ENCODE results near the gene MORN4.
"Not testable (repeated sequence)": the region's sequence is repeated elsewhere in the genome, so short reads cannot be mapped to it uniquely, and the experiment has no call there.

The MORN4 gene

DNA sequence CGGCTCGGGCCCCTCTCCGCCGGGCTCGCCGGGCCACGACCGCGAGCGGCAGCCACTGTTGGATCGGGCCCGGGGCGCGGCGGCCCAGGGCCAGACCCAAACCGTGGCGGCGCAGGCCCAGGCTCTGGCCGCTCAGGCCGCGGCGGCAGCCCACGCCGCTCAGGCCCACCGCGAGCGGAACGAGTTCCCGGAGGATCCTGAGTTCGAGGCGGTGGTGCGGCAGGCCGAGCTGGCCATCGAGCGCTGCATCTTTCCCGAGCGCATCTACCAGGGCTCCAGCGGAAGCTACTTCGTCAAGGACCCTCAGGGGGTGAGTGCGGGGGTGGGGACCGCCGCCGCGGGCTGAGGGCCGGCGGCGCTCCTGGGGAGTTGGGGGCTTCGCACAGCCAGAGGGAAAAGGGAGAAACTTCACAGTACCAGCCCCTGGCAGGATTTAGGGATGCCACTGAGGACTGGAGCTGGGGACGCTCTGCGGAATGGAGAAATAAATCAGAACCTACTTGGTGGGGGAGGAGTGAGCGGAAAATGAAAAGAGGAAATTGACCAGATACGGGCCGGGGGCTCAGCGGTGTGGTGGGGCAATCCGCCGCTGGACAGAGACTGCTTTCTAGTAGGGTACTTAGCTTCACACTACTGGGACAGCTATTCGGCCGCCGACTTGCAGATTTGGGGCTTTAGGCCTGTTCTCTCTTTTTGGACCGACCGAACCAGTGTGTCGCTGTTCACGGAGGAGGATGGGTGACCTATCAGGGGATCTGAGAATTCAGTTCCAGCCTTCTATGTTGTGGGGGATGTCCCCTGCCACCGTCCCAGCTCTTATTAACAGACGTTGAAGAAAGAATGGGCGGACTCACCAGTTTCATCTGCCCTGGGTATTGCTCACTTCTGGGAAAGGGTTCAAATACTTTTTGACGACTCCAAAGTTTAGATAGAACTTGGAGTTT lies 7.8 kb upstream of the MORN4 start:
- no peak for DNase-seq (ENCODE audit: low read depth, low spot score)

DNA sequence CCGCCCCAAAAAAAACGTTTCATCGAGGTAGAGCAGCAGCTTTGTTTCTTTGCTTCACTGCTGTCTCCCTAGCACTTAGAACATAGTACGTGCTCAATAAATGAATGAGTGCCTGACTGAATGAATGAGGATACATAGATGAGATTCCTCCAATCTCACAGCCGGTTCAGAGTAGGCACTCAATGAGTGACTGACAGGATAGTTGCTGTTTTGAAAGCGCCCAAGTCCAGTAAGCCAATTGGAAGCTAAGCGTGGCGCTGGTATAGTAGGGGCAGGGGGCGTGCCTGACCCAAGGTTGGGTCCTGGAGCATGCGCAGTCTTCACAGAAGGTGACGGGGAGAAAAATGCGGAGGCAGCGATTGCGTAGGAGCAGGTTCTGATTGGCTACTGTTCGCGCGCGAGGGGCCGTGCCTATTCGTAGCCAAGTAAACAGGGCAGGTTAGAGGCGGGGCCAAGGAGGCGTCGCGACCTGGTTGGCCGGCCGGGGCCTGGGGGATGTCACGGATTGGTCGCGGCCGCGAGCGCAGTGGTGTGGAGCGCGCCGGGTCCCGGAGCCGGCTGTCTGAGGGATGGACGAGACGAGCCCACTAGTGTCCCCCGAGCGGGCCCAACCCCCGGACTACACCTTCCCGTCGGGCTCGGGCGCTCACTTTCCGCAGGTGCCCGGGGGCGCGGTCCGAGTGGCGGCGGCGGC lies 7.0 kb upstream of the MORN4 start, which contains the start of gene PI4K2A:
Gene PI4K2A (plus strand): TSS at position 498 of the 694 bp plus-strand sequence. CDS start 72 bp downstream, at position 570.
- DNase-seq (ENCODE audit: low read depth, low spot score), result peak; percentile 95

DNA sequence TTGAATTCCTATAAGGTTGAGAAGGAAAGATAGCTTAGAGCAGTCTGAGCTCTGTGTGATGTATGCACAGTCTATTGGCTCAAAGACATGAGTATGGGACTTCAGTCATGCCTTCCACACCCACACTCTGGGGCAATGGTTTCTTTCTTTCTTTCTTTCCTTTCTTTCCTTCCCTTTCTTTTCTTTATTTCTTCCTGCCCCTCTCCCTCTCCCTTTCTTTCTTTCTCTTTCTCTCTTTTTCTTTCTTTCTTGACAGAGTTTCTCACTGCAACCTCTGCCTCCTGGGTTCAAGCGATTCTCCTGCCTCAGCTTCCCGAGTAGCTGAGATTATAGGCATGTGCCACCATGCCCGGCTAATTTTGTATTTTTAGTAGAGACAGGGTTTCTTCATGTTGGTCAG lies 5.8 kb upstream of the MORN4 start:
- not testable (repeated sequence) for DNase-seq (ENCODE audit: low read depth, low spot score)

DNA sequence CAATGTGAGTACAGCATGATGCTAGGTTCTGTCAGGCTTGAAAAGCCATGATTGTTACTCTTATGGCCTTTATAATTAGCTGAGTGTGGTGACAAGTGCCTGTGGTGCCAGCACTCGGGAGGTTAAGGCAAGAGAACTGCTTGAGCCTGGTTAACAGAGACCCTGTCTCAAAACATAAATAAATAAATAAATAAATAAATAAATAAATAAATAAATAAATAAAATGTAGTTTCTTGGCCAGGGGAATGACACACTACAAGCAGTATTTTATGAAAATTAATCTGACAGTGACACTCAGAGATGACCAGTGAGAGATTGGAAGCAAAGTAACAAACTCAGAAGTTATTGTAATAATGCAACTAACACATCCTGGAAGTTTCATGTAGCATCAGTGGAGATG lies 2.3 kb upstream of the MORN4 start:
- no peak for DNase-seq (ENCODE audit: low read depth, low spot score)

DNA sequence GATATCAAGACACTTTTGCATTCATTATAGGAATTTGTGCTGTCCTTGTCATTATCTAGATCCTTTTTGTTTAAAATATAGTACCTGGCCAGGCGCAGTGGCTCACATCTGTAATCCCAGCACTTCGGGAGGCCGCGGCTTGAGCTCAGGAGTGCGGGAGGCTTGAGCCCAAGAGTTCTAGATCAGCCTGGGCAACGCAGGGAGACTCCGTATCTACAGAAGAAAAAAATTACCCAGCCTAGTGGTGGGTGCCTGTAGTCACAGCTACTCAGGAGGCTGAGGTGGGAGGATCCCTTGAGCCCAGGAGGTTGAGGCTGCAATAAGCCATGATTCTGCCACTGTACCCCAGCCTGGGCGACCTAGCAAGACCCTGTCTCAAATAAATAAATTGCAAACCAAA lies 621 bp upstream of the MORN4 start:
- DNase-seq (ENCODE audit: low read depth, low spot score), result no peak

DNA sequence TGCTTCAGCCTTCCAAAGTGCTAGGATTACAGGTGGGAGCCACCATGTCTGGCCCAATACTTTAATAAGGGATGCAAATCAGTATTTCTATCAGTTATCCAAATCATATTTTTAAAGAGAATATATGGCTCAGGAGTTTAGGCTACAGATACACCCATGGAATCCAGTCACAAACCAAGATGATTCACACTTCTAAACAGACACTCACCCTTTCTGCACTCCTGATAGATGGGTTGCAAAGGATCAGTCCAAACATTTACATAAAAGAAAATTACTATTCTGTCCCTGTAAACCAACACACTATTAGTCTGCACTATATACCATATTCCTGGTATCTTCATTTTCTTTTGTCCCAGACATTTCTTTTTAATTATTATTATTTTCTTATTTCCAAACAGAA lies 2.2 kb downstream of the MORN4 start:
- DNase-seq (ENCODE audit: low read depth, low spot score), result no peak

DNA sequence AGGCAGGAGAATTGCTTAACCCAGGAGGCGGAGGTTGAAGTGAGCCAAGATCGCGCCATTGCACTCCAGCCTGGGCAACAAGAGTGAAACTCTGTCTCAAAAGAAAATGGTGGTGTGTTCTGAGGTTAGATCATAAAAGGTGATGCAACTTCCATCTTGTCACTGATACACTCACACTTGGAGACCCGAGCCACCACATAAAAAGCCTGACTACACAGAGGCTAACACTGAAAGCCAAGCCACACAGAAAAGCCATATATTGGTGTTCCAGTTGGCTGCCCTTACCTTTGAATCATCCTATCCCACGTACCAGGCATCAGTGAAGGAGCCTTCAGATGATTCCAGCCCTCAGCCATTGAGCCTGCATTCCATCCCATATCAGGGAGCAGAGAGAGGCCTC lies 4.0 kb downstream of the MORN4 start:
- no peak for DNase-seq (ENCODE audit: low read depth, low spot score)

DNA sequence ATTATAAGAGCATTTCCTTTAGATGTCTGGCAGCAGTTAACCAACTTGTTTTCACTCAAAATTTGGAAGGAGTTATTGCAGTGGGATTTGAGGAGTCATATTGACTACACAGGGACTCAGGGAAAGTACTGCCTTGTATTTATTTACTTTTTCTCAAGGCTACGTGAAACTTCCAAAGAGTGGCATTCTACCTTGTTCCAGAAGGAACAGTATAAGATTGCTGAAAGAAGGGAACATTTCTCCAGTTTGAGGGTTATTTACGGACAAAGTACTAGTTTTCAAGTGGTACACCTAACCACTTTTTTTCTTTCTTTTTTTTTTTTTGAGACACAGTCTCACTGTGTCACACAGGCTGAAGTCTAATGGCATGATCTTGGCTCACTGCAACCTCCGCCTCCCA lies 5.1 kb downstream of the MORN4 start:
- DNase-seq (ENCODE audit: low read depth, low spot score), result no peak

DNA sequence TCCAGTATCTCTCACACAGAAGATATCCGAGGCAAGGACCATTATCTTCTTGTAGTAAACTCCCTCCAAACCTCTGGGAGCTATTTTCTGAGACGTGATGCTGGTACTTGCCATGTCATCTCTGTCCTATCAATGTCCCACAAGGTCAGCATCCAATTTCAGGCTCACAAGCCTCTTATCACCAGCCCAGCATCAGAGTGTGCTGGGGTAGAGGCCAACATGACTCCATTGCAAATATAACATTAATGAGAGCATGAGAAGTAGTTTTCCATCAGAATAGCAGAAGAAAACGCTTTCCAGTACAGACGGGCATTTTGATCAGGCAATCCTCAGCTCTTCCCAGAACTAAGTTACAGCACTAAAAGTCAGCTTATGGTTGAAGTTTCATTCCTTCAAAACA lies 5.6 kb downstream of the MORN4 start:
- DNase-seq (ENCODE audit: low read depth, low spot score), result no peak

DNA sequence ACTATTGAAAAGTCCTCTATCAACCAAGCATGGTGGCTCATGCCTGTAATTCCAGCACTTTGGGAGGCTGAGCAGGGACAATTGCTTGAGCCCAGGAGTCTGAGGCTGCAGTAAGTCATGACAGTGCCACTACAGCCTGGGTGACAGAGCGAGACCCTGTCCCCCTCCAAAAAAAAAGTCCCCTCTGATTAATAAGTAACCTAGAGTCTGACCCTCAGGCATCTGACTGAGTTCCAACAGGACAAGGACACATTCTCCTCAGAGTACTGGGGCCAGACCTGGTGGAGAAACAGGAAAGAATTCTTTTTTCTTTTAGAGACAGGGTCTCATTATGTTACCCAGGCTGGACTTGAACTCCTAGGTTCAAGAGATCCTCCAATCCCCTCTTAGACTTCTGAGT lies 10.0 kb downstream of the MORN4 start:
- DNase-seq (ENCODE audit: low read depth, low spot score), result no peak

DNA sequence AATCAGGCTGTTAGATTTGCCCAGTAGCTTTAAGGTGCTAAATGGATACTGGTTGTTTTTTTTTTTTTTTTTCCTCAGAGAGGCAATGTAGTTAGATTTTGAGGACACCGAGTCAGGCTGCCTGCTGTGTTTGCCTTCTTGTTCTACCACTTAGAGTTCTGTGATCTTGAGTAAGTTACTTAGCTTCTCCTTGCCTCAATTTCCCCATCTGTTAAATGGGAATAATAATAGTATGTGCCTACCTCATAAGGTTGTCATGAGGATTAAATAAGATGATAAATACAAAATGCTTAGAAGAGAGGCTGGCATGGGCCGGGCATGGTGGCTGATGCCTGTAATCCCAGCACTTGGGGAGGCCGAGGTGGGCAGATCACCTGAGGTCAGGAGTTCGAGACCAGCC lies 14.6 kb downstream of the MORN4 start:
- DNase-seq (ENCODE audit: low read depth, low spot score), result no peak

DNA sequence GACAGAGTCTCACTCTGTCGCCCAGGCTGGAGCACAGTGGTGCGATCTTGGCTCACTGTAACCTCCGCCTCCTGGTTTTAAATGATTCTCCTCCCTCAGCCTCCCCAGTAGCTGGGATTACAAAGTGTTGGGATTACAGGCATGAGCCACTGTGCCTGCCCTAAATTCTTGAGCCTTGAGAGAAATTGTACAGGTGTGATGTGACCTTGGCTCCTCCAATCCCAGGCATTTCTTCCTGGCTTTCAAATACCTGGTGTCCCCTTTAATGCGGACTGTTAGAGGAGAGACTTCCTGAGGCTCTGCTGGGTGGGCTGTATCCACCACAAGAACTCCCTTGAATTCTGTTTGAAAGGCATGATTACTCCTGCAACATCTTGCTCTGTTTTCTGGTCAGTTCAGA lies 15.0 kb downstream of the MORN4 start:
- DNase-seq (ENCODE audit: low read depth, low spot score), result no peak

DNA sequence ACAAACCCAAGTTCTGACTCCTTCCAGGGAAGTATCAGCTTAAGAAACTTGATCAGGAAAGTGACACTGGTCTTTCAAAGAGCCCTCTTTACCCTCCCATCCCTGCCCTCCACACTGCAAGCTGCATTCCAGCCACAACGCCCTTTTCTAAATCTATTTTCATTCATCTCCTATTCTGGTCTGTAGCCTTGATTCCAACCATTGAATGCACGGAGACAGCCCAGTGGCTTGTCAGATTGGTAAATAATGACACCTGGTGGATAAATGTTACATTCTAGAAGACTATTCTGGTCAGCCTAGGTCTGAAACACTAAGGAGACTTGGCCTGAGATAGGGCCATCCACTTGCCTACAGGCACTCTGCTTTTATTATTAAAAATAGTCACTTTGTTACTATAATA lies 20.9 kb downstream of the MORN4 start:
- DNase-seq (ENCODE audit: low read depth, low spot score), result peak; percentile 25

DNA sequence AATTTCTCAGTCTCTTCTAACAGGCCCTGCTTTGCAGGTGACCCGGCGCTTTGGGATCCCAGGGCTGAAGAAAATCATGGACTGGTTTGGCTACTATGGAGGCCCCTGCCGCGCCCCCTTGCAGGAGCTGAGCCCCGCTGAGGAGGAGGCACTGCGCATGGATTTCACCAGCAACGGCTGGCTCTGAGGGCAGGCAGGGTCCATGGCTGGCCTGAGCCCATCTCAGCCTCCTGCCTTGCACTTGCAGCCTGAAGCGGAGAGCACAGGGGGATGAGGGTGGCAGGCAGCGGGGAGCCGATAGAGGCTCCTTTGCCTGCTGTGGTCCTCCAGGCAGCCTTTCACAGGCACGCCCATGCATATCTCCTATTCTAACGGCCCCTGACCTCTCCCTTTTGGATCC lies 21.8 kb downstream of the MORN4 start:
- DNase-seq (ENCODE audit: low read depth, low spot score), result no peak

DNA sequence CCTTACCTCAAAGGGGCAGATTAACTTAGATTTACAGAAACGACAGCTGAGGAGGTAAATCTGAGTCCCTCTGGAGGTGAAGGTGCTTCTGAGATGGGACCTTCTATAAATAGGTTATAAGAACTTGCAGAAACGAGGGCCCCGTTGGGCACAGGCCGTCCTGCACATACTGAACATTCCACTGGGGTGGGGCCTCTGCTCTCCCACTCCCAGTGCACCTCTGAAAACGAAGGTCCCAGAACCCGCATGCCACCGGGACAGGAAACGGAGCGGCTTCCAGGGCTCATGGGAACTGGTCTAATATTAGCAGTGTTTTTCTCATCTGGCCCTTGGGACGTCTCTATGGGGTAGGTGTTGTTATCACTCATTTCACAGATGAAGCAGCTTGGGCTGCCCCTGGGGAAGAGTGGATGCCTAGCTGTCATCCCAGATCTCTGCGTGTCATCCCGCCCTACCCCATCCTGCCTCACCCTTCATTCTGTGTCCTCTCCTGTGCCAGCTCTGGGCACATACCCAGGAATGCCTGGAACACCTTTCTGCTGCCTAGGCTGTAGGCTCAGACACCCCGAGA lies 24.2 kb downstream of the MORN4 start:
- DNase-seq (ENCODE audit: low read depth, low spot score), result no peak

DNA sequence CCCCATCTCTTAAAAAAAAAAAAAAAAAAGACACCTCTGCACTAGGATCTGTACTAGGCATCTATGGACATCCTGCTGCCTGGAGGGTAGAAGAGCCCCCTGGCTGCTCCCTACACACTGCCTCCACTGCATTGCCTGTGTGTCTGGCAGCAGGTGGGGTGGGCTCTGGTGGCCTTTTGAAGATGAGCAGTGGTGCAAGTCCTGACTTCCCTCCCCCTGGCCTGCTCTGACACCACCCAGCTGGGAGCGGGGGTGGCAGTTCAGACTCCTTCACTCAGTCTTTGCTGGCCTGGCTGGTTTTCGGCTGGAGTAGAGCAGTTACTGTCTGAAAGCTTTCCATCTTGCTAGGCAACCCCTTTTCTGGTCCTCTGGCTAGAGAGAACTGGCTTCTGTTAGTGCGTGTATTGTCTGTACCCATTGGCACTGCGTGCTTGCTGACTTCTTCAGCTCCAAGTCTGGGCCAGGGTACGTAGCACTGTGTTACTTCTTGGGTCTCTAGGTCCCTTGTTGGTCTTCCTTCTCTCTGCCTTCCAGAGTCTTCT lies 26.1 kb downstream of the MORN4 start:
- no peak for DNase-seq (ENCODE audit: low read depth, low spot score)

DNA sequence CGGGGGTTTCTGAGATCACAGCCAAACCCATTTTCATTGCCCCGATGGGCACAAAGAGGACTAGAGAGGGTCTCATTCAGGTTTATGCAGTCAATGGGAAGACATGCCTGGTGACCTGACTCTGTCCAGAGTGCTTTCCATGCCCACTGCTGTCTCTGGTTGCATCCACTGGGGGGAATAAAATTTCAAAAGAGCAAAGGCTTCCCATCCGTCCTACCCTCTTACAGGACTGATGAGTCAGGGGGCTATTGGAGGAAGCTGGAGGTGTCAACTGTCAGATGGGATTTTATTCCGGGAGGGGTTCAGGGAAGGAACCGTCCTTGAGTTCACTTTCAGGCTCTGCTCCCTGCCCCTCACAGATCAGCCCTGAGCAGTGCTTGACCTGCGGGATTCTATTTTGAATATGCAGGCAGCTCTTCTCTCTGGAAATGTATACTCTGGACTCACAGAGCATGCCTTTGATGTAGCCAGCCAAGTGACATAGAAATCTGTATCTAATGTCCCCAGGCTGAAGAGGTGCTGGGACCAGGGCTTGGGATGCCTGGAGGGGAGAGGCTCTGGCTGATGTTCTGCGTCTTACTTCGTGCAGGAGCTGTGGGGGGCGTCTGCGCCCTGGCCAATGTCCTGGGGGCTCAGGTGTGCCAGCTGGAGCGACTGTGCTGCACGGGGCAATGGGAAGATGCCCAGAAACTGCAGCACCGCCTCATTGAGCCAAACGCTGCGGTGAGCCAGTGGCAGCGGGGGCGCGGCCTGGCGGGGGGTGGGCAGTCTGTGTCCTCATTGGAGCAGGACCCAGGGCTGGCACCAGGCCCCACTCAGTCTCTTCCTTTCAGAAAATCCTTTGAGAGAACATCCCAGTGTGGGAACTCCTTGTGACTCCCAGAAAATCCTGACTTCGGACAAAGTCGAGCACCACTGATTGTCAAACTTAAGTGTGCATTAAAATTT lies 31.8 kb downstream of the MORN4 start:
- DNase-seq (ENCODE audit: low read depth, low spot score), result no peak

DNA sequence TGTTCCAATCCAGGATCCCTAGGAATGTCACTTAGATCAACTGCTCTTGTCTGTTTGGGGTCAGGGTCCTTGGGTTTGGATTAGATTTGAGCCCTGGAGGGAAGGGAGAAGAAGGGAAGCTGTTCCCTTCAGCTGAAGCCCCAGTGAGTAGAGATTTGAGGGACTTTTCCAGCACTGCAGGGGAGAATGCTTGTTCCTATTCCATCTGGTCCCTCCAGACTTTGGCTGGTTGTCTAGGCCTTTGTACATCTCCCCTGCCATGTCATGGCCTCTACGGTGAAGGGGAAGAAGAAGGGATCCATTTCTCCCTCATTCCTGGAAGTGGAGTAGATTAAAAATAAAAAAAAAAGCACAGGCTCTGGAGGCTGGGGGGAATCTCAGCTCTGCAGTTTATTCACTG lies 32.7 kb downstream of the MORN4 start:
- no peak for DNase-seq (ENCODE audit: low read depth, low spot score)

DNA sequence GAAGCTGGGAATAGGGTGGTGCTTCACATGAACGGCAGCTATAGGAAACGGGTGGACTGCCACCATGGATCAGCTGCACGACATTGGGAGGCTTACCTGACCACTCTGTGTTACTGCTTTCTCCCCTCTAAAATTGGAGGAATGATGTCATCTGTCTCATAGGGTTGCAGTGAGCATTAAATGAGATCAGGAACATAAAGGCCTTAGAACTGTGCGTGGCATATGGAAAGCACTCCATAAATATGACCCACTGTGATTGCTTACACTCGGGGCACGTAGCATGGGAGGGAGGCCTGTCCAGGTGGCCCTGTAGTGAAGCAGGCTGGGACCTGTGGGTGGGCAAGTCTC lies 34.1 kb downstream of the MORN4 start:
- DNase-seq (ENCODE audit: low read depth, low spot score), result no peak

DNA sequence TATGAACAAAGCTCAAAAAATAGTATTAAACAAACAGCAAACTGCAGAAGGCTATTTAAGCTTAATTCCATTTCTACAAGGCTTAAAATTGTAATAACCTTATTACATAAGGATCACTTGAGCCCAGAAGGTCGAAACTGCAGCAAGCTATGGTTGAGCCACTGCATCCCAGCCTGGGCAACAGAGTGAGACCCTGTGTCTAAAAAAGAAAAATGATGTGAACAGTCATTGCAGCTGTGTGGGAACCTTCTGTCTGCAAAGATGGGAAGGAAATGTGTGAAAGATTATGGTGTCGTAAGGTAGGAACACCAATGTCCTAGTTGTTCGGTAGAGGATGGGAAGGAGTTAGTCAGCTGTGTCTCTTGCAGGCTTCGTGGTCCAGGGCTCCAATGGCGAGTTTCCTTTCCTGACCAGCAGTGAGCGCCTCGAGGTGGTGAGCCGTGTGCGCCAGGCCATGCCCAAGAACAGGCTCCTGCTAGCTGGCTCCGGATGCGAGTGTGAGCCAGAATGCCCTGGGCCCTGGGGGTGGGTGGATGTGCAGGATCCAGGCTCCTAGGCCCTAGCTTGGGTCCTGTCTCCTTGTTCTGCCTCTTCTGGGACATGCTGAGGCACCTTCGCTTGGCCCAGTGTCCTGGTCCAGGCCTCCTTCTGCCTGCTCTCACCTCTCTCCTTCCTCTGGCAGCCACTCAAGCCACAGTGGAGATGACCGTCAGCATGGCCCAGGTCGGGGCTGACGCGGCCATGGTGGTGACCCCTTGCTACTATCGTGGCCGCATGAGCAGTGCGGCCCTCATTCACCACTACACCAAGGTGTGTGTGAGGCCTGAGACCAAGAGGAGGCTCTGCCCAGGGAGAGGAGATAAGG lies 34.7 kb downstream of the MORN4 start:
- no peak for DNase-seq (ENCODE audit: low read depth, low spot score)
